Left ventricle myocardium inferior (tissue), 1 donor: ENCODE data around the gene GRIK3. TPM values are rescaled to one million over a fixed set of nuclear protein-coding genes. Genes with fewer than 3 reads are reported as not detected.

Experiments
- DNase-seq: peaks from one replicate; pipeline ENCODE4 v3.0.0-alpha.2; 2020
- H3K27ac ChIP-seq: fragments of 200-600 bp; replicated peaks from 2 replicates; pipeline ENCODE4 v1.8.0; 2021
- H3K27me3 ChIP-seq: fragments of 200-600 bp; 2 replicates; pipeline ENCODE4 v1.8.0; 2021; ENCODE audit warnings: low read depth
- H3K36me3 ChIP-seq: fragments of 200-600 bp; 2 replicates; pipeline ENCODE4 v1.8.0; 2021
- H3K4me1 ChIP-seq: fragments of 200-600 bp; 2 replicates; pipeline ENCODE4 v1.8.0; 2021
- H3K4me3 ChIP-seq: fragments of 200-600 bp; 2 replicates; pipeline ENCODE4 v1.8.0; 2021; ENCODE audit warnings: mild to moderate bottlenecking, moderate library complexity
- H3K9me3 ChIP-seq: fragments of 200-600 bp; replicated peaks from 2 replicates; pipeline ENCODE4 v1.8.0; 2021
- CTCF ChIP-seq: fragments of 200-600 bp; IDR thresholded peaks from 2 replicates; pipeline ENCODE4 v1.8.0; 2021; ENCODE audit warnings: antibody characterized with exemption, mild to moderate bottlenecking, borderline replicate concordance
- intact Hi-C: fragments of 100-400 bp; cut with micrococcal nuclease; formaldehyde crosslinking; loops from one replicate; pipeline ENCODE4 v1.11.0; 2022
- total RNA-seq: library from RNA; stranded (reverse); fragmentation: NEBNext Ultra II Directional; extraction: Animal tissue kit (Norgen Biotek cat#: 25700); gene quantifications from one replicate; pipeline ENCODE4 v1.2.1, GENCODE V29; 2021
- donor health status: DM: no; HTN: yes; CAD: no; lungs with severe emphysema.

Gene GRIK3
- total RNA-seq, 1 donor from 2014 or later, result 0.55 TPM

DNA sequence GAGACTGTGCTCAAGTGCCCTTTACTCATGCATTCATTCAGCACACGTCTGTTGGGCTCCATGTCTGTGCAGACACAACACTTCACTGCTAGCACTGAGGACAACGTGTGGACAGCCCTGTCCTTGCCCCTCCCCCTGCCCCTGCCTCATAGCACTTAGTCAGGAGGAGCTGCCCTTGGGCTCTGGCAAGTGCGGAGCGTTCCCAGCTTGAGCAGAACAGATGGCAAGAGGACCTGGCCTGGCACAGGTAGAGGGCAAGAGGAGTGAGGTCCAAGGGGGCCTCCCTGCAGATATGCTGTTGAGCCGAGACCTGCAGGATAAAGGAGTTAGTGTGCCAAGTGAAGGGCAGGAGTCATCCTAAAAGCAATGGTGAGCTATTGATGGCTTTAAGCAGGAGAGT is 81.3 kb downstream of the GRIK3 start:
- H3K36me3 ChIP-seq, result no peaks in the 10 kb centered on the region
- intact Hi-C loops, result no loop called here
- H3K9me3 ChIP-seq, result no peaks in the 10 kb centered on the region
- no peak for DNase-seq
- peaks cover 87% of the 10 kb centered on the region for H3K27me3 ChIP-seq
- H3K4me1 ChIP-seq, result no peaks in the 10 kb centered on the region
- no peak overlapping the region for H3K27ac ChIP-seq
- H3K4me3 ChIP-seq, result no peak overlapping the region
- TF ChIP-seq CTCF, result no peak

DNA sequence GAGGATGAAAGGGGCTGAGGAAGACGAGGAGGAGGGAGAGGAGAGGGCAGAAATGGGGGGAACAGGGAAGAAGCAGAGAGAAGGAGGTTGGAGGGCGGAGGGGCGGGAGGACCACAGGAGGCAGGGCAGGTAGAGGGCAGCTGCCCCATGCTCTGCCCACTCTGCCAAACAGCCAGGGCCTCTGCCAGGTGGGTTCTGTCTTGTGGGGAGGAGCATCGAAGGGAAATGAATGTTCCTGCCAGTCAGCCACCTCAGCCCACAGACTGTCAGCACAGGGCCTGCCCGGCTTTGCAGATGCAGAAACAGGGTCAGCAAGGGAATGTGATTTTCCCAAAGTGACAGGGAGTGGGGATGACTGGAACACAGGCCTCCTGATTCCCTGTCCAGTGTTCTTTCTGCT is 82.6 kb downstream of the GRIK3 start:
- H3K27ac ChIP-seq, result no peak overlapping the region
- H3K4me1 ChIP-seq, result no peaks in the 10 kb centered on the region
- no peak for TF ChIP-seq CTCF
- no peaks in the 10 kb centered on the region for H3K9me3 ChIP-seq
- H3K4me3 ChIP-seq, result no peak overlapping the region
- H3K36me3 ChIP-seq, result no peaks in the 10 kb centered on the region
- H3K27me3 ChIP-seq, result peaks cover 95% of the 10 kb centered on the region
- intact Hi-C loops, result no loop called here
- DNase-seq, result no peak

GRCh38 chr1:36951292-36951750 is 83.0 kb downstream of the GRIK3 start:
- peaks cover 95% of the 10 kb centered on the region for H3K27me3 ChIP-seq
- no peak overlapping the region for H3K4me3 ChIP-seq
- H3K27ac ChIP-seq, result no peak overlapping the region
- H3K9me3 ChIP-seq, result no peaks in the 10 kb centered on the region
- no peaks in the 10 kb centered on the region for H3K36me3 ChIP-seq
- TF ChIP-seq CTCF, result no peak
- H3K4me1 ChIP-seq, result no peaks in the 10 kb centered on the region
- DNase-seq, result no peak
- intact Hi-C loops, result no loop called here

DNA sequence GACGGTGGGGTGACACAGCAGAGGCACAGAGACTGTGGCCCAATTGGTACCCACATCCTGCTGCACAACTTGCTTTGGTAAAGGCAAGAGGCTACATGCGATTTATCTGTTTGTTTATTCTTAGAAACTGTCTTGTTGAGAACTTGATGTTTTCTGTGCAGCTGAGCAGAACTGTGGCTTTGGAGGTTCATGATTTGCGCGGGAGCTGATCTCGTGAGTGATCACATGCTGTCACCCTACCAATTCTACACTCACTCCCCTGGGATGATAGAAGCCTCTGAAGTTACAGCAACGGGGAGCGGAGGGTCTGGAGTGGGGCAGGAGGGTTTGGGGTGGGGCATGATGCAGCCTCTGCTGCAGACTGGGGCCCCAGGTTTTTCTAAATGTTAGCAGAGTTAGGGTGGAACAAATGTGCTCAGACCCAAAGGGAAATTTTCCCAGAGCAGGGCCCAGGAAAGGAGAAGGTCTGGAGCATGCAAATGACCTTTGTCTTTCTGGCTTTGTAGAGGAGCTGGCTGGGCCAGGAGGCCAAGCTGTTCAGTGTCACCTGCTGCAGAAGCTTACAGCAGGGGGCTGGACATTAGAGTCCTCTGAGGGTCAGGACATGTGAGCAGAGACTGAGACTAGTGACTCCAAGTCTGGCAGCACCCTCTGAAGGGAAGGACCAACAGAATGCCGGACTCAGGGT is 83.6 kb downstream of the GRIK3 start:
- Histone ChIP-seq H3K9me3 (no peaks in the 10 kb centered on the region), H3K4me3 (no peak overlapping the region), H3K36me3 (no peaks in the 10 kb centered on the region), H3K4me1 (no peaks in the 10 kb centered on the region), H3K27ac (no peak overlapping the region), H3K27me3 (peaks cover 94% of the 10 kb centered on the region)
- no peak for TF ChIP-seq CTCF
- intact Hi-C loops, result no loop called here
- DNase-seq, result no peak

GRCh38 chr1:36948606-36949005 is 85.7 kb downstream of the GRIK3 start:
- H3K27me3 ChIP-seq, result peaks cover 76% of the 10 kb centered on the region
- H3K9me3 ChIP-seq, result no peaks in the 10 kb centered on the region
- H3K4me3 ChIP-seq, result no peak overlapping the region
- intact Hi-C loops, result no loop called here
- H3K36me3 ChIP-seq, result no peaks in the 10 kb centered on the region
- no peaks in the 10 kb centered on the region for H3K4me1 ChIP-seq
- TF ChIP-seq CTCF, result no peak
- no peak for DNase-seq
- H3K27ac ChIP-seq, result no peak overlapping the region
